Measurements from ENCODE around the gene SYN1. TPM values are rescaled to one million over a fixed set of nuclear protein-coding genes. Genes with fewer than 3 reads are reported as not detected.

The SYN1 gene
- polyA plus RNA-seq, 1 of the 3 experiments (the other 2 are of a cell fraction): 0.08 TPM

- TF ChIP-seq MEF2A (IDR thresholded peaks at IDR 0.05; ENCODE audit: borderline replicate concordance, low read depth): no peak
These were observed 45.5 kb downstream of the SYN1 start (continued) for GRCh38 chrX:47574076-47574546.

GRCh38 chrX:47573341-47574075, 46.1 kb downstream of the SYN1 start:
- Histone ChIP-seq H3K79me2 (ENCODE audit: insufficient read depth) (no peaks in the 10 kb centered on the region), H3K27me3 (ENCODE audit: insufficient read depth) (no peaks in the 10 kb centered on the region), H3K4me3 (ENCODE audit: low read depth in 2 of 2, low read length in 1 of 2) (no peak overlapping the region), H3K27ac (ENCODE audit: low read depth in 2 of 2, low read length in 1 of 2) (no peak overlapping the region), H3K4me2 (no peak overlapping the region), H3K36me3 (replicated peaks in 1 of 2; ENCODE audit: control insufficient read depth in 1 of 2, insufficient read depth in 2 of 2, low read length in 1 of 2) (peaks cover 0 to 9% of the 10 kb centered on the region in 2 experiments), H3K9ac (no peak overlapping the region), H3K9me3 (no peaks in the 10 kb centered on the region), H3K4me1 (ENCODE audit: control insufficient read depth in 1 of 2, insufficient read depth in 2 of 2, low read depth in 1 of 2, low read length in 1 of 2) (no peaks in the 10 kb centered on the region), H3K9me2 (no peaks in the 10 kb centered on the region), H4K20me1 (ENCODE audit: insufficient read depth) (no peaks in the 10 kb centered on the region), H3F3A (replicated peaks; ENCODE audit: insufficient read depth) (peaks cover 3% of the 10 kb centered on the region), H2AFZ (ENCODE audit: low read depth) (no peak overlapping the region)
- TF ChIP-seq TAF1 (IDR thresholded peaks at IDR 0.05; ENCODE audit: borderline replicate concordance, low read depth, low read length): no peak
- no peak for TF ChIP-seq GATA2 (CRISPR knock-in tag; IDR thresholded peaks at IDR 0.05)
- TF ChIP-seq NRF1 (IDR thresholded peaks at IDR 0.05; ENCODE audit: low read depth, low read length): no peak
- TF ChIP-seq EP300 (IDR thresholded peaks at IDR 0.05; ENCODE audit: borderline replicate concordance in 1 of 2, low read depth in 1 of 2, low read length in 1 of 2): no peak
- TF ChIP-seq RCOR1 (IDR thresholded peaks at IDR 0.05; ENCODE audit: low read length): no peak
- TF ChIP-seq MXI1 (IDR thresholded peaks at IDR 0.05; ENCODE audit: low read depth, low read length): no peak
- no peak for TF ChIP-seq ELF1 (IDR thresholded peaks at IDR 0.05)
- TF ChIP-seq YY1 (IDR thresholded peaks at IDR 0.05; ENCODE audit: low read depth): no peak
- no peak for TF ChIP-seq JUND (IDR thresholded peaks at IDR 0.05)
- no peak for TF ChIP-seq FOXM1 (IDR thresholded peaks at IDR 0.05; ENCODE audit: low read depth)
- TF ChIP-seq FOXJ3 (CRISPR knock-in tag; IDR thresholded peaks at IDR 0.05): no peak
- no peak for TF ChIP-seq FOSL2 (IDR thresholded peaks at IDR 0.05; ENCODE audit: borderline replicate concordance, low read depth)
- TF ChIP-seq, protein P1, sequence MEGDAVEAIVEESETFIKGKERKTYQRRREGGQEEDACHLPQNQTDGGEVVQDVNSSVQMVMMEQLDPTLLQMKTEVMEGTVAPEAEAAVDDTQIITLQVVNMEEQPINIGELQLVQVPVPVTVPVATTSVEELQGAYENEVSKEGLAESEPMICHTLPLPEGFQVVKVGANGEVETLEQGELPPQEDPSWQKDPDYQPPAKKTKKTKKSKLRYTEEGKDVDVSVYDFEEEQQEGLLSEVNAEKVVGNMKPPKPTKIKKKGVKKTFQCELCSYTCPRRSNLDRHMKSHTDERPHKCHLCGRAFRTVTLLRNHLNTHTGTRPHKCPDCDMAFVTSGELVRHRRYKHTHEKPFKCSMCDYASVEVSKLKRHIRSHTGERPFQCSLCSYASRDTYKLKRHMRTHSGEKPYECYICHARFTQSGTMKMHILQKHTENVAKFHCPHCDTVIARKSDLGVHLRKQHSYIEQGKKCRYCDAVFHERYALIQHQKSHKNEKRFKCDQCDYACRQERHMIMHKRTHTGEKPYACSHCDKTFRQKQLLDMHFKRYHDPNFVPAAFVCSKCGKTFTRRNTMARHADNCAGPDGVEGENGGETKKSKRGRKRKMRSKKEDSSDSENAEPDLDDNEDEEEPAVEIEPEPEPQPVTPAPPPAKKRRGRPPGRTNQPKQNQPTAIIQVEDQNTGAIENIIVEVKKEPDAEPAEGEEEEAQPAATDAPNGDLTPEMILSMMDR (IDR thresholded peaks at IDR 0.05): no peak
- TF ChIP-seq RXRA (IDR thresholded peaks at IDR 0.05; ENCODE audit: borderline replicate concordance, low read depth): no peak
- TF ChIP-seq, protein P2, sequence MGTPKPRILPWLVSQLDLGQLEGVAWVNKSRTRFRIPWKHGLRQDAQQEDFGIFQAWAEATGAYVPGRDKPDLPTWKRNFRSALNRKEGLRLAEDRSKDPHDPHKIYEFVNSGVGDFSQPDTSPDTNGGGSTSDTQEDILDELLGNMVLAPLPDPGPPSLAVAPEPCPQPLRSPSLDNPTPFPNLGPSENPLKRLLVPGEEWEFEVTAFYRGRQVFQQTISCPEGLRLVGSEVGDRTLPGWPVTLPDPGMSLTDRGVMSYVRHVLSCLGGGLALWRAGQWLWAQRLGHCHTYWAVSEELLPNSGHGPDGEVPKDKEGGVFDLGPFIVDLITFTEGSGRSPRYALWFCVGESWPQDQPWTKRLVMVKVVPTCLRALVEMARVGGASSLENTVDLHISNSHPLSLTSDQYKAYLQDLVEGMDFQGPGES (IDR thresholded peaks at IDR 0.05; ENCODE audit: low read depth, low read length): no peak
- no peak for TF ChIP-seq GABPA (IDR thresholded peaks at IDR 0.05; ENCODE audit: low read depth)
- ChIA-PET CTCF (no interaction called here), POLR2A (no interaction called here)
- DNase-seq: no peak
- WGBS (ENCODE audit: low lambda C conversion rate): 45% methylated on average over 16 of the region's 20 CpGs
